GM12864 (cell line): ENCODE results near the gene CUTC.

Experiments
- DNase-seq: peaks from one replicate; pipeline ENCODE4 v3.0.0-alpha.2; 2011; ENCODE audit warnings: low read depth
- H3K4me3 ChIP-seq: 2 replicates; pipeline ENCODE4 v1.5.1; 2011; ENCODE audit warnings: mild to moderate bottlenecking, low read depth, low read length, control low read depth
- TF ChIP-seq, protein P1 (sequence below): IDR thresholded peaks from 2 replicates; pipeline ENCODE4 v1.5.1; 2011; ENCODE audit warnings: low read depth, mild to moderate bottlenecking, moderate library complexity, low read length, control low read depth, inconsistent platforms; ENCODE audit errors: missing control alignments

The CUTC gene

DNA sequence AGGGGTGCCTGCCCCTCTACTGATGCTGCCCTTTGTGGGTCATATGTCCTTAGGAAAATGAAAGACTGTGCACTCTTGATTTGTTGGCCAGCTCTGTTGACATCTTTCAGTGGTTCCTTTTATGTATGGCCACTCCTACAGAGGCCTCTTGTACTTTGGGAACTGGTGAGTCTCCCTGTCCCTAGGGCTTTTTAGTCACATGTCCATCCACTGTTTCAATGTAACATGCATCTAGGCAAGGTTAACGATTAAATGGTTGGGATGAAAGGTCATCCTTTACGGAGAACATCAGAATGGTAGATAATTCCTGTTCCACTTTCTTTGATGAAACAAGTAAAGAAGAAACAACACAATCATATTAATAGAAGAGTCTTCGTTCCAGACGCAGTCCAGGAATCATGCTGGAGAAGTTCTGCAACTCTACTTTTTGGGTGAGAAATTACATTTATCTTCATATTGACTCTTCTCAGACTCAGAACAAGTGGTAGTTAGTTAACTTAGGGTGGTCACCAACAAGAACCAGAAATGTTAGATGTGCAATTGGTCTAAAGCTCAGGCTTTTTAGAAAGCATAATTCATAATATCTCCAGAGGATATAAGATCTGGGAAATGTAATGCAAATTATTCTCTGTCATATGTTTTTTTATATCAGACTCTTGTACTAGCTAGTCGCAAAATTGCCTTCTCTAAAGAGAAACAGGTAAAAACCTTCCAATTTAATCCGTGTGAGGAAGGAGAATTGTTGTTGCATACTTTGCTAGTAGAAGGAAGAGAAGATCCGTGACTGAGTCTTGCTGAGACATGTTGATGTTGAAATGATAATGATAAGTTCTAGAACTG is 50.6 kb downstream of the CUTC start, which contains the start of gene ABCC2:
TSS of gene ABCC2 (plus strand) at position 194 of the 840 bp plus-strand sequence. CDS start at position 399, 205 bp downstream.
- no peak within 1 kb of the TSS for H3K4me3 ChIP-seq
- TF ChIP-seq, protein P1, sequence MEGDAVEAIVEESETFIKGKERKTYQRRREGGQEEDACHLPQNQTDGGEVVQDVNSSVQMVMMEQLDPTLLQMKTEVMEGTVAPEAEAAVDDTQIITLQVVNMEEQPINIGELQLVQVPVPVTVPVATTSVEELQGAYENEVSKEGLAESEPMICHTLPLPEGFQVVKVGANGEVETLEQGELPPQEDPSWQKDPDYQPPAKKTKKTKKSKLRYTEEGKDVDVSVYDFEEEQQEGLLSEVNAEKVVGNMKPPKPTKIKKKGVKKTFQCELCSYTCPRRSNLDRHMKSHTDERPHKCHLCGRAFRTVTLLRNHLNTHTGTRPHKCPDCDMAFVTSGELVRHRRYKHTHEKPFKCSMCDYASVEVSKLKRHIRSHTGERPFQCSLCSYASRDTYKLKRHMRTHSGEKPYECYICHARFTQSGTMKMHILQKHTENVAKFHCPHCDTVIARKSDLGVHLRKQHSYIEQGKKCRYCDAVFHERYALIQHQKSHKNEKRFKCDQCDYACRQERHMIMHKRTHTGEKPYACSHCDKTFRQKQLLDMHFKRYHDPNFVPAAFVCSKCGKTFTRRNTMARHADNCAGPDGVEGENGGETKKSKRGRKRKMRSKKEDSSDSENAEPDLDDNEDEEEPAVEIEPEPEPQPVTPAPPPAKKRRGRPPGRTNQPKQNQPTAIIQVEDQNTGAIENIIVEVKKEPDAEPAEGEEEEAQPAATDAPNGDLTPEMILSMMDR = no peak
- DNase-seq = no peak

DNA sequence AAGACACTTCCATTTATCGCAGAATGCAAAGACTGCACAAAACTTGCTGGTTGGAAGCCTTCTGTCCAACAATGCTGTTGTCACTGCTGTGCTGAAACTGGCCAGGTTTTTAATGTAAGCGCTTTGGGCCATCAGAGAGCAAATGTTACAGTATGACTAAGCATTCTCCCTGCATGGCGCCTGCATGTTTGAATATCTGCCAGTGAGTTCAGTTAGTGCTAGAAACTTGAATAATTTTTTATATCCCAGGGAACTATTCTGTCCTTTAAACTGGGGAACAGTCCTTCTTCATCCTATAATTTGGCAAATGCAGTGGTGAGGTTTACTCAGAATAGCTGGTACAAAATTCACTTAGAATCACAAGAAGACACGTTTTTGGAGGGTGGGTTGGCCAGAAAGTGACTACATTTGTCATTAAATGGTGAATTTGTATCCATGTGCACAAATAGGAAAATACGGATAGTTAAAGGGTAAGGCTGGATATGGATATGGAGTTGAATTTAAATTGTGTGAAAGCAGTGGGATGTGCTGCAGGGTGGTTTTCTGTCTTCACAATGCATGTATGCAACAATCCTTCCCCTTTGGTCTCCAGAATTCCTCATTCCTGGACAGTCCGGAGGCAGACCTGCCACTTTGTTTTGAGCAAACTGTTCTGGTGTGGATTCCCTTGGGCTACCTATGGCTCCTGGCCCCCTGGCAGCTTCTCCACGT is 52.1 kb downstream of the CUTC start:
- TF ChIP-seq, protein P1 = no peak
- DNase-seq = no peak
- no peak overlapping the region for H3K4me3 ChIP-seq

DNA sequence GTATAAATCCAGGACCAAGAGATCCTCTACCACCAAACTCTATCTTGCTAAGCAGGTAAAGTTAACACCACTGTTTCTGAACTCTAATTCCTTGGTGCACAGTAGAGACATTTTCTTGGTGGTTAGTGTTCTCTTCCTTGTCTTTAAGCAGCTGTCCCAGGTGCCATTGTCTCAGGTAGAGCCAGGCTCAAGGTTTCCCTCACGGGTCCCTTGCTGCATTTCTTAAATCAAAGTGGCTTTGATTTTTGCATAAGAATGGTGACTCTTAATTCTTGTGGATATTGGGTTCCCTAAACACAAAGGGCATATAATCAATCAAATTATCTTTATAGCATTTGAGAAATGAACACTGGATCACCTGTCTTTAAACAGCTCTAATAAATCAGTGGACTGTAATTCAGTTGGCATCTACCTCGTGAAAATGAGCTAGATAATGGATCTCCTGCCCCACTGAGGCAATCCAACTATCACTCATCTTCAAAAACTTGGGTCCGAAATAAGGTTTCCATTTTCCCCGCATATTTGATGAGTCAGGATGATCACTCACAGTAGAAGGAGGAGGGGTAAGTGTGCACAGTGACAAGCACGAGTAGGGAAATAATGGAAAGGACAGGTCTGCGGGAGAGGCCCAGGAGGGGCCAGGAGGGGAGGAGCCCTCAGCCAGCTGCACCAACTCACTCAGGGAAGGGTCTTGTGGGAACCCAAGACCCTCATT is 52.9 kb downstream of the CUTC start:
- H3K4me3 ChIP-seq = no peak overlapping the region
- no peak for DNase-seq
- TF ChIP-seq, protein P1 = no peak

DNA sequence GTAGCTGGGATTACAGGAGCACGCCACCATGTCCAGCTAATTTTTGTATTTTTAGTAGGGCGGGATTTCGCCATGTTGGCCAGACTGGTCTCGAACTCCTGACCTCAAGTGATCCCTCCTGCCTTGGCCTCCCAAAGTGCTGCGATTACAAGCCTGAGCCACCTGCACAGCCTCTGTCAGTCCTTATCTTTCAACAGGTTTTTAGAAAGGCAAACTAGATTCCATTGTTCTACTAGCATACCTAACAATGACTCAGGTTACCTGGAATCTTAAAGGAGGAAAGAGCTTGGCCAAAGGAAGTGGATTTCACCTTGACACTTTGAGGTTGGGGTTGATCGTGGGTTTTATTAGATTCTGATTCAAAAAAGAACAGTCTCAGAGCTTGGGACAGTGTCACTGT is 53.6 kb downstream of the CUTC start:
- no peak overlapping the region for H3K4me3 ChIP-seq
- TF ChIP-seq, protein P1 = no peak
- no peak for DNase-seq

DNA sequence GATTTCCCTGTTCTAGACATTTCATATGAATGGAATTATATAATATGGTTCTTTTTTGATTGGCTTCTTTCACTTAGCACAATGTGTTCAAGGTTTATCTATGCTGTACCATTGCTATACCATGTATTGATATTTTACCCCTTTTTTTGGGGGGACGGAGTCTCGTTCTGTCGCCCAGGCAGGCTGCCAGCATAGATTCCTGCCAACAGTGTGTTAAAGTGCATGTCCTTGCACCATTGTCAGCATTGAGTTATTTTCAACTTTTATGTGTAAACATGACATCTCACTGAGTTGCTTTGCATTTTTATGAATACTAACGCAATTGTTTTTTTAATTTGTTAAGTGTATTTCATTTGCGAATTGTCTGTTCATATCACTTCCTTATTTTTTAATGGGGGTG is 55.3 kb downstream of the CUTC start:
- TF ChIP-seq, protein P1 = no peak
- no peak for DNase-seq
- no peak overlapping the region for H3K4me3 ChIP-seq

DNA sequence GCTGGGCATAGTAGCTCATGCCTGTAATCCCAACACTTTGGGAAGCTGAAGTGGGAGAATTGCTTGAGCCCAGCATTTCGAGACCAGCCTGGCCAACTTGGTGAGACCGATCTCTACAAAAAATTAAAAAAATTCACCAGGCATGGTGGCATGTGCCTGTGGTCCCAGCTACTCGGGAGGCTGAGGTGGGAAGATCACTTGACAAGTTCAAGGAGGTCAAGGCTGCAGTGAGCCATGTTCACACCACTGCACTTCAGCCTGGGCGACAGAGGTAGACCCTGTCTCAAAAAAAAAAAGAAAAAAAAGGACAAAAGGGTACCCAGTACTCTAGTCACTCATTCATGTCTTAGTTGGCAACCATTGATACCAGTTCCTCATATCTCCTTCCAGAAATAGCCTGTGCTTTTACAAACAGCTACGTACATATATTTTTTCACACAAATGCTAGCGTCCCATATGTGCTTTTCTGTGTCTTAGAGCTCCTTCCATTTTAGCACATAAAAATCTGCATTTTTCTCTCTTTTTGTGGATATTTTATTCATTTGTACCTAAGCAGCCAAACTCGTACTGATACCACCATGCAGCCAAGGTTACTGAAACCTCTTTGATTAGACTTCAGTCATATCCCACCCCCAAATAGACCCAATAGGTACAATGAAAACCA is 55.9 kb downstream of the CUTC start:
- DNase-seq = no peak
- H3K4me3 ChIP-seq = no peak overlapping the region
- TF ChIP-seq, protein P1 = no peak
